IMR-90 (cell line): Measurements from ENCODE around the gene GPR173. TPM values are rescaled to one million over a fixed set of nuclear protein-coding genes. Genes with fewer than 3 reads are reported as not detected.

Source experiments
- RFX5 ChIP-seq: IDR thresholded peaks from 2 replicates; pipeline ENCODE4 v1.8.0; 2012; ENCODE audit warnings: low read depth, mild to moderate bottlenecking, low read length, moderate library complexity
- microRNA-seq, 2 experiments: library from miRNA; stranded (forward) in 1 of 2; unstranded in 1 of 2; fragments of 10-50 nt in 1 of 2; fragments of <30 nt in 1 of 2; gene quantifications in 1 of 2; microRNA quantifications in 1 of 2; one replicate each; pipeline versions ENCODE3 to v1.1.0; 2013 to 2020; ENCODE audit not compliant: insufficient read depth in 1 of 2, insufficient read length in 1 of 2, unreplicated experiment in 1 of 2
- polyA plus RNA-seq, 3 experiments: library from polyadenylated mRNA; depleted of rRNA; stranded (reverse); fragments of >200 nt; gene quantifications; 2 replicates each; pipeline ENCODE4 v1.2.3, GENCODE V29; 2012; ENCODE audit warnings: low replicate concordance in 1 of 3
- small RNA-seq, 5 experiments: library from RNA; depleted of rRNA; stranded (forward); fragments of <200 nt; gene quantifications; one replicate each; pipeline ENCODE3, GENCODE V24; 2012
- total RNA-seq: library from RNA; depleted of rRNA; stranded (reverse); fragments of >200 nt; gene quantifications from 2 replicates; pipeline ENCODE4 v1.2.3, GENCODE V29; 2012; rRNA removed

GPR173 gene
- total and polyA plus RNA-seq, 2 of the 4 experiments (the other 2 are of a cell fraction): 0.90 to 6.1 TPM

- no peak for TF ChIP-seq RFX5
These were observed 79.6 kb downstream of the GPR173 start (continued) for GRCh38 chrX:53128097-53128749.

Small RNA genes within 50 kb of the gene (microRNA-seq; reads per million reads assigned to microRNA genes)
- gene AL591212.2 (ENCODE audit: insufficient read depth, insufficient read length): not detected

Small RNA genes within 50 kb of the gene (small RNA-seq; reads per million reads assigned to genes)
- gene AL591212.2: 0 reads per million in 5 experiments

Other genes with a start within 250 kb of the GPR173 start
- not detected in 2 replicates for gene XAGE5, start 237.5 kb upstream of the GPR173 start, total RNA-seq
- not detected in 2 replicates for gene XAGE5, start 237.5 kb upstream of the GPR173 start, polyA plus RNA-seq (2012; rRNA removed)
- gene XAGE3, start 180.7 kb upstream of the GPR173 start, total RNA-seq: not detected in 2 replicates
- gene XAGE3, start 180.7 kb upstream of the GPR173 start, polyA plus RNA-seq (2012; rRNA removed): not detected in 2 replicates
- gene FAM156B, start 151.5 kb upstream of the GPR173 start, total RNA-seq: 15.6 and 17.9 TPM in 2 replicates
- gene FAM156B, start 151.5 kb upstream of the GPR173 start, polyA plus RNA-seq (2012; rRNA removed): 44.0 and 52.4 TPM in 2 replicates
- 7.5 TPM in 2 replicates for gene FAM156A, start 90.3 kb upstream of the GPR173 start, total RNA-seq
- 35.1 and 39.2 TPM in 2 replicates for gene FAM156A, start 90.3 kb upstream of the GPR173 start, polyA plus RNA-seq (2012; rRNA removed)
- gene TSPYL2, start 33.6 kb downstream of the GPR173 start, total RNA-seq: 19.2 and 20.6 TPM in 2 replicates
- gene TSPYL2, start 33.6 kb downstream of the GPR173 start, polyA plus RNA-seq (2012; rRNA removed): 42.6 and 49.7 TPM in 2 replicates
- 3.6 and 6.3 TPM in 2 replicates for gene KANTR, start 45.4 kb downstream of the GPR173 start, total RNA-seq
- 1.3 and 1.6 TPM in 2 replicates for gene KANTR, start 45.4 kb downstream of the GPR173 start, polyA plus RNA-seq (2012; rRNA removed)
- 65.8 and 84.6 TPM in 2 replicates for gene KDM5C, start 176.4 kb downstream of the GPR173 start, total RNA-seq
- gene KDM5C, start 176.4 kb downstream of the GPR173 start, polyA plus RNA-seq (2012; rRNA removed): 75.4 and 75.8 TPM in 2 replicates
- gene IQSEC2, start 232.8 kb downstream of the GPR173 start, total RNA-seq: 2.5 and 3.9 TPM in 2 replicates
- gene IQSEC2, start 232.8 kb downstream of the GPR173 start, polyA plus RNA-seq (2012; rRNA removed): 11.4 and 13.0 TPM in 2 replicates